Karpas-422 (cell line): ENCODE results near the gene HOXB6. TPM values are rescaled to one million over a fixed set of nuclear protein-coding genes. Genes with fewer than 3 reads are reported as not detected.

ENCODE experiments used
- DNase-seq: peaks from one replicate; pipeline ENCODE4 v3.0.0-alpha.2; 2015
- H2AFZ ChIP-seq: fragments of 200-600 bp; sonication (generic); 2 replicates; pipeline ENCODE4 v1.6.1; 2014; ENCODE audit warnings: antibody characterized with exemption, low read length, mixed read lengths
- H3K27ac ChIP-seq: fragments of 200-600 bp; sonication (generic); 2 replicates; pipeline ENCODE4 v1.5.1; 2014; ENCODE audit warnings: mild to moderate bottlenecking, low read length, moderate library complexity
- H3K27me3 ChIP-seq: fragments of 200-600 bp; sonication (generic); 2 replicates; pipeline ENCODE4 v1.6.1; 2014; ENCODE audit warnings: low read length, mixed read lengths
- H3K36me3 ChIP-seq: fragments of 200-600 bp; sonication (generic); 2 replicates; pipeline ENCODE4 v1.6.1; 2014; ENCODE audit warnings: low read length, mixed read lengths; ENCODE audit not compliant: insufficient read depth
- H3K4me1 ChIP-seq: fragments of 200-600 bp; sonication (generic); 2 replicates; pipeline ENCODE4 v1.6.1; 2014; ENCODE audit warnings: mild to moderate bottlenecking, low read length, mixed read lengths
- H3K4me2 ChIP-seq: fragments of 200-600 bp; sonication (generic); 2 replicates; pipeline ENCODE4 v1.6.1; 2014; ENCODE audit warnings: low read length, low read depth, mild to moderate bottlenecking; ENCODE audit not compliant: poor library complexity, severe bottlenecking
- H3K4me3 ChIP-seq: fragments of 200-600 bp; sonication (generic); 2 replicates; pipeline ENCODE4 v1.5.1; 2014; ENCODE audit warnings: mild to moderate bottlenecking, antibody characterized with exemption, low read length, mixed read lengths
- H3K79me2 ChIP-seq: fragments of 200-600 bp; sonication (generic); 2 replicates; pipeline ENCODE4 v1.6.1; 2014; ENCODE audit warnings: mild to moderate bottlenecking, low read length, mixed read lengths
- H3K9ac ChIP-seq: fragments of 200-600 bp; sonication (generic); 2 replicates; pipeline ENCODE4 v1.6.0; 2014; ENCODE audit warnings: low read length
- H3K9me2 ChIP-seq: fragments of 200-600 bp; sonication (generic), shearing (Covaris generic); replicated peaks from 2 replicates; pipeline ENCODE4 v1.6.0; 2014; ENCODE audit warnings: mild to moderate bottlenecking, low read length, moderate library complexity; ENCODE audit not compliant: insufficient read depth
- H3K9me3 ChIP-seq: fragments of 300-700, 200-600 bp; sonication (generic); 2 replicates; pipeline ENCODE4 v1.6.1; 2014; ENCODE audit warnings: low read length, mixed read lengths
- H4K20me1 ChIP-seq: fragments of 200-600 bp; sonication (generic); 2 replicates; pipeline ENCODE4 v1.6.1; 2014; ENCODE audit warnings: mild to moderate bottlenecking, antibody characterized with exemption, low read length, low read depth; ENCODE audit not compliant: insufficient read depth
- total RNA-seq: library from RNA; depleted of rRNA; stranded (reverse); fragments of >200 nt; shearing (Covaris generic); gene quantifications from 2 replicates; pipeline ENCODE4 v1.2.3, GENCODE V29; 2014; ENCODE audit warnings: low replicate concordance

The HOXB6 gene
- total RNA-seq, 1 experiment from 2014 or later = 0.48 TPM

GRCh38 chr17:48630009-48630924 lies 25.5 kb upstream of the HOXB6 start:
- H3K4me1 ChIP-seq = peaks cover 16% of the 10 kb centered on the region
- H2AFZ ChIP-seq = no peak overlapping the region
- H3K9me2 ChIP-seq = no peaks in the 10 kb centered on the region
- no peaks in the 10 kb centered on the region for H4K20me1 ChIP-seq
- H3K36me3 ChIP-seq = no peaks in the 10 kb centered on the region
- H3K9me3 ChIP-seq = no peaks in the 10 kb centered on the region
- H3K4me3 ChIP-seq = no peak overlapping the region
- no peak overlapping the region for H3K9ac ChIP-seq
- no peaks in the 10 kb centered on the region for H3K27me3 ChIP-seq
- H3K27ac ChIP-seq = no peak overlapping the region
- no peak for DNase-seq
- H3K4me2 ChIP-seq = no peak overlapping the region
- no peaks in the 10 kb centered on the region for H3K79me2 ChIP-seq

- H3K4me1 ChIP-seq = peaks cover 11% of the 10 kb centered on the region
- H3K36me3 ChIP-seq = no peaks in the 10 kb centered on the region
- H3K4me3 ChIP-seq = no peak overlapping the region
- H3K27ac ChIP-seq = no peak overlapping the region
- no peaks in the 10 kb centered on the region for H4K20me1 ChIP-seq
- no peak overlapping the region for H3K9ac ChIP-seq
- H3K27me3 ChIP-seq = no peaks in the 10 kb centered on the region
- no peak overlapping the region for H2AFZ ChIP-seq
- no peak for DNase-seq
- H3K4me2 ChIP-seq = no peak overlapping the region
- no peaks in the 10 kb centered on the region for H3K9me3 ChIP-seq
- H3K79me2 ChIP-seq = no peaks in the 10 kb centered on the region
- no peaks in the 10 kb centered on the region for H3K9me2 ChIP-seq
Observed at GRCh38 chr17:48629411-48629759, 24.6 kb upstream of the HOXB6 start.

GRCh38 chr17:48628649-48629410 lies 24.0 kb upstream of the HOXB6 start:
- no peak overlapping the region for H3K4me3 ChIP-seq
- no peaks in the 10 kb centered on the region for H3K79me2 ChIP-seq

GRCh38 chr17:48627623-48628521 lies 23.1 kb upstream of the HOXB6 start:
- H3K9me2 ChIP-seq = no peaks in the 10 kb centered on the region
- H4K20me1 ChIP-seq = no peaks in the 10 kb centered on the region
- H3K9ac ChIP-seq = no peak overlapping the region
- no peak overlapping the region for H3K4me3 ChIP-seq
- no peak for DNase-seq
- H3K79me2 ChIP-seq = no peaks in the 10 kb centered on the region
- no peaks in the 10 kb centered on the region for H3K36me3 ChIP-seq
- H3K4me2 ChIP-seq = no peak overlapping the region
- H2AFZ ChIP-seq = no peak overlapping the region
- H3K27ac ChIP-seq = no peak overlapping the region
- H3K27me3 ChIP-seq = no peaks in the 10 kb centered on the region
- H3K4me1 ChIP-seq = peaks cover 11% of the 10 kb centered on the region
- no peaks in the 10 kb centered on the region for H3K9me3 ChIP-seq

More at GRCh38 chr17:48628649-48629410, 24.0 kb upstream of the HOXB6 start:
- no peak overlapping the region for H3K27ac ChIP-seq
- H2AFZ ChIP-seq = no peak overlapping the region
- peaks cover 11% of the 10 kb centered on the region for H3K4me1 ChIP-seq
- no peaks in the 10 kb centered on the region for H3K9me3 ChIP-seq
- H3K9ac ChIP-seq = no peak overlapping the region
- H3K36me3 ChIP-seq = no peaks in the 10 kb centered on the region
- no peak for DNase-seq
- H4K20me1 ChIP-seq = no peaks in the 10 kb centered on the region
- H3K9me2 ChIP-seq = no peaks in the 10 kb centered on the region
- no peaks in the 10 kb centered on the region for H3K27me3 ChIP-seq
- H3K4me2 ChIP-seq = no peak overlapping the region

GRCh38 chr17:48627118-48627597 lies 22.4 kb upstream of the HOXB6 start:
- Histone ChIP-seq H3K79me2 (no peaks in the 10 kb centered on the region), H3K36me3 (no peaks in the 10 kb centered on the region), H2AFZ (no peak overlapping the region; the same call in 1 of the 2 replicates), H3K4me1 (peaks cover 11% of the 10 kb centered on the region), H3K27ac (no peak overlapping the region), H3K4me3 (peak overlapping the region; percentile 59; the same call in 1 of the 2 replicates), H4K20me1 (no peaks in the 10 kb centered on the region), H3K9me2 (no peaks in the 10 kb centered on the region), H3K9ac (no peak overlapping the region), H3K9me3 (no peaks in the 10 kb centered on the region), H3K27me3 (no peaks in the 10 kb centered on the region), H3K4me2 (peak overlapping the region; percentile 60)
- no peak for DNase-seq

GRCh38 chr17:48626245-48627117 lies 21.7 kb upstream of the HOXB6 start, which contains the start of gene HOXB9:
Gene HOXB9 (minus strand): TSS chr17:48626358. CDS start chr17:48626269, 89 bp downstream.
- no peaks in the 10 kb centered on the region for H3K36me3 ChIP-seq
- peak within 1 kb of the TSS; percentile 59; the same call in 1 of the 2 replicates for H3K4me3 ChIP-seq
- H3K4me1 ChIP-seq = peaks cover 11% of the 10 kb centered on the region
- no peaks in the 10 kb centered on the region for H3K9me2 ChIP-seq
- DNase-seq = peak; percentile 47
- peak within 1 kb of the TSS; percentile 78; the same call in 1 of the 2 replicates for H2AFZ ChIP-seq
- H3K9me3 ChIP-seq = no peaks in the 10 kb centered on the region
- H3K27me3 ChIP-seq = no peaks in the 10 kb centered on the region
- H3K4me2 ChIP-seq = peak within 1 kb of the TSS; percentile 60
- no peaks in the 10 kb centered on the region for H3K79me2 ChIP-seq
- H3K27ac ChIP-seq = no peak within 1 kb of the TSS
- peak within 1 kb of the TSS; percentile 47 for H3K9ac ChIP-seq
- no peaks in the 10 kb centered on the region for H4K20me1 ChIP-seq
